HTERT RPE-1 (cell line): ENCODE results near the gene TMPRSS15.

ENCODE experiments used
- in situ Hi-C: fragments of 300-500 bp; cut with MboI; formaldehyde crosslinking; loops from 4 replicates; pipeline ENCODE4 v1.14.3; 2020; ENCODE audit warnings: low sequenced_read_pairs

TMPRSS15 gene

DNA sequence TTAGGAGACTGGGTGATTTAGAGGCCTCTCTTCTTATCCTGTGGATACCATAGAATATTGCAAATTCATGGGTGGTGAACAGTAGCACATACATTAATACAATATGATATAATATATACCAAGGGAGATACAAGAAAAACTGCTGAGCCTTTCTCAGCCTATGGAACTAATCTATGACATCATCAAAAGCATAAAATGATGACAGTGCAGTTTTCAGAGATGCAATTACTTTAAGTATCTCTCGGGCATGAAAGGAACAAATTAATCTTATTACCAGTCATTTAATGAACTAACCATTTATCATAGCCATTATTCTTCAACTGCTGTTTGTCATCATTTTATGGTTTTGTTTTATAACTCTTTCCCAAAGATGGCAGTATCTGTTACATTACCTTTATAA, 155.4 kb downstream of the TMPRSS15 start:
- in situ Hi-C loops: no loop called here

DNA sequence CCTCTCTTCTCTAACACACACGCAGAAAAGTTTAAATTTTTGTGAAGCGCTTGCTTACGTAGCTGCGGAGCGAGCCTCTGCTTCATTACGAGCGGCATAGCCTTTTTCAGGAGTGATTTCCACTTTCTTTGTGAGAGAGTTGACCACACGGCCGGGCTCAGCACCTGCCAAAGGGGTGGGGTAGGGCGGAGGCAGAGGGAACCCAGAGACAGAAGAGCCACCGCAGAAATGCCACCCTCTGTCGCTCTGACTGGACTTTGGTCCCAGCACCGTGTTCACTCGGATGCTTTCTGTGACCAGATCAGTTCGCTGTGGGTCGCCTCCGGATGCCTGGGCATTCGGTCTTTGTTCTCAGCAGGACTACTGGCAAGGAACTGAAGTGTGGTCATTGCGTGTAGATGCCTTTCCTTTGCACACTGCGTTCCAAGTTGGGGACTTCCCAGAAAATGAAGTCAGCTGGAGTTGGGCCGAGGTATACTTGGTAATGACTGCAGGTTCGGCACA, 158.1 kb downstream of the TMPRSS15 start:
- in situ Hi-C loops: no loop called here

DNA sequence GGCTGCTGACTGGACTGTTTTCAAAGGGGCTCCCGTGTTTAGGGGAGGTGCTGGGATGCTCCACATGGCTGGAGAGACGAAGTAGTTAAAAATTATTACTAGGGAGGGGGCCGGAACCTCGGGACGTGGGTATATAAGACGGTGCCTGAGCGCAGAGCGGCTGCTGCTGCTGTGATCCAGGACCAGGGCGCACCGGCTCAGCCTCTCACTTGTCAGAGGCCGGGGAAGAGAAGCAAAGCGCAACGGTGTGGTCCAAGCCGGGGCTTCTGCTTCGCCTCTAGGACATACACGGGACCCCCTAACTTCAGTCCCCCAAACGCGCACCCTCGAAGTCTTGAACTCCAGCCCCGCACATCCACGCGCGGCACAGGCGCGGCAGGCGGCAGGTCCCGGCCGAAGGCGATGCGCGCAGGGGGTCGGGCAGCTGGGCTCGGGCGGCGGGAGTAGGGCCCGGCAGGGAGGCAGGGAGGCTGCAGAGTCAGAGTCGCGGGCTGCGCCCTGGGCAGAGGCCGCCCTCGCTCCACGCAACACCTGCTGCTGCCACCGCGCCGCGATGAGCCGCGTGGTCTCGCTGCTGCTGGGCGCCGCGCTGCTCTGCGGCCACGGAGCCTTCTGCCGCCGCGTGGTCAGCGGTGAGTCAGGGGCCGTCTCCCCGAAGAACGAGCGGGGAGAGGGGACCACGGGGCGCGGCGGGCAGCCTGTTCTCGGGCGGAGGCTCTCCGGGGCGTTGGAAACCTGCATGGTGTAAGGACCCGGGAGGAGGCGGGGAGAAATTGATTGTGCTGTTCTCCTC, 158.7 kb downstream of the TMPRSS15 start, which contains the start of gene CHODL:
Gene CHODL, plus strand, starts transcription at position 163 of the 793 bp plus-strand sequence. Its CDS starts 391 bp downstream, at position 554.
- in situ Hi-C loops: no loop called here

DNA sequence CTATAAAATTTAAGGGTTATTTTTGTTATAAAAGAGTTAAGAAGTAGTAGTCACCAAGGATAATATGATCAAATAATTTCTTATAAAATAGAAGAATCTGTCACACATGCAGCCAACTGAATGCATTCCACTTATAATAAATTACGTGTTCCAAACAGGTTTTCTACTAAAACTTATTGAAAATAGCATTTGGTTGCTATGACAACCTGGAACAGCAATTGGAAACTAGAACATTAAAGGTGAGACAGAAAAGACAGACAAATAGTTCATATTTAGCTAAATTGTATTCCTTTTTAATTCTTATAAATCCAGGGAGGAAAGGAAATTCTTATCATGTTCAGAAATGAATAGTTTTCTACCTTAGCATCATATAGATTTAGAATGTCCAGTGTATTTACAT, 168.0 kb downstream of the TMPRSS15 start:
- in situ Hi-C loops: no loop called here

DNA sequence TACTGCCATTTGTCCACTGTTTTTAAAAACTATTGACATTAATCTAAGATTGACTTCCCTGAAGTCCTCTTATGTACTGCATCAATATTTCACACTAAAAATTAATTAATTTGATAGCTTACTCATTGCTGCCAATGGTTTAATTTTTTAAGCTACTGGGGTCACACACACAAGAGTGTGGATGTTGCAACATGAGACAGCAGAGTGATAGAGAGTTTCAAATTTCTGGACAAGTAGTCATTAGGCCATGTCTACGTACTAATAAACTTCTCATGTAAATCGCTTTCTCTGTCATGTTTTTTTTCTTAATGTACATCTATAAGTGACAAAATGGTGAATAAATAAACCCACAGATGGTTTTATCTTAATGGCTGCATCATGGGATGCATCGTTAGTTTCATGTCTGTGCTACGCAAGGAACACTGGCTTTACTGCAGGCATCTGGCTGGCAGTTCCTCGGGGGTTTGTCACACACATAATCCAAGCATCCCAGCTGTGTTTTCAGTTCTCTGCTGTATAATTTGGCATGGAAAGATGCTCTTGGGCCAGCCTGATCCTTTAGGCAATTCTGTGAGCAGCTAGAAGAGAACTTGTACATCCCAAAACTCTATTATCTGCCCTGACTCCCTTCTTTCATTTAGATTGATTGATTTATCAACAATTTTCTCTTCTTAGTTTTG, 175.4 kb downstream of the TMPRSS15 start:
- in situ Hi-C loops: no loop called here

DNA sequence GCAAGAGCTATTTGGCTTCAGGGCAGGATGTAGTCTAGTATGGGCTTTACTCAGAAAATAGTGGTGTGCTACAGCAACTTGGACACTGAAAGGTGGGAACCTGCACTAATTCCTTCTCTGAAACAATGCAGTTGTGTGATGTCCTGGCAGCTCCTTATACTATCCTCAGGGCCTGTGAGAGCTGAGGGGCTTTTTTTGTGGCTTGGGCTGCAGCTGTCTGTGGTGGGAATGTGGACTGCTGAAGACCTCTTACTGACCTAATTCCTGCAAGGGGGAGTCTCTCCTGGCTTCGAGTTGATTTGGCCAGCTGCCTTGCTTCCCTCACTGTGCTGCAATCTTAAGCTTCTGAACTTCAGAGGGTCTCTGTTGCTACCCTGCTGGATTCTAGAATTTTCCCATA, 181.2 kb downstream of the TMPRSS15 start:
- in situ Hi-C loops: no loop called here

DNA sequence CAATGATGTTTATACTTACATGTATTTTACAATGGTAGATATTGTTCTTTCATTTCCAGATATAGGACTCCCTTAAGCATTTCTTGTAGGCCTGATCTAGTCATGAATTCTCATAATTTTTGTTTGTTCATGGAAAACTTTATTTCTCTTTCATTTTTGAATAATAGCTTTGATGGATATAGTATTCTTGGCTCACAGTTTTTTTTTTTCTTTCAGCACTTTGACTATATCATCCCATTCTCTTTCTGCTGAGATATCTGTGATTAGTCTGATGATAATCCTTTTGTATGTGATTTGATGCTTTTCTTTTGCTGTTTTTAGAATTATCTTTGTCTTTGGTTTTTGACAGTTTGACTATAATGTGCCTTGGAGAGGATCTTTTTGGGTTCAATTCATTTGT, 183.1 kb downstream of the TMPRSS15 start:
- in situ Hi-C loops: no loop called here
